Neural crest cell (in vitro differentiated cells): ENCODE data around the gene IRX4. TPM values are rescaled to one million over a fixed set of nuclear protein-coding genes. Genes with fewer than 3 reads are reported as not detected.

Experiments
- DNase-seq: peaks from one replicate; pipeline ENCODE4 v3.0.0; 2021; ENCODE audit warnings: low read depth, mixed read lengths, low spot score
- H3K27ac Mint-ChIP-seq: one replicate; pipeline ENCODE4 v1.8.0; 2021; ENCODE audit warnings: mild to moderate bottlenecking, mixed read lengths; ENCODE audit not compliant: unreplicated experiment
- H3K27me3 Mint-ChIP-seq: 2 replicates; pipeline ENCODE4 v1.8.0; 2021; ENCODE audit warnings: low read depth, mild to moderate bottlenecking, mixed read lengths
- H3K36me3 Mint-ChIP-seq: 2 replicates; pipeline ENCODE4 v1.8.0; 2021; ENCODE audit warnings: low read depth, mild to moderate bottlenecking, mixed read lengths
- H3K4me1 Mint-ChIP-seq: 2 replicates; pipeline ENCODE4 v1.8.0; 2021; ENCODE audit warnings: mixed read lengths
- H3K4me3 Mint-ChIP-seq: one replicate; pipeline ENCODE4 v1.8.0; 2021; ENCODE audit warnings: mild to moderate bottlenecking, mixed read lengths
- H3K9me3 Mint-ChIP-seq: 2 replicates; pipeline ENCODE4 v1.8.0; 2021; ENCODE audit warnings: mixed read lengths
- CTCF ChIP-seq: fragments of 200-600 bp; sonication (generic); conservative IDR thresholded peaks from 2 replicates; pipeline ENCODE4 v1.5.0; 2021; ENCODE audit warnings: antibody characterized with exemption, mild to moderate bottlenecking
- total RNA-seq: library from RNA; stranded (reverse); gene quantifications from 2 replicates; pipeline ENCODE4 v1.2.1, GENCODE V29; 2021

Gene IRX4
- total RNA-seq, 1 donor from 2014 or later: 0.28 TPM

GRCh38 chr5:1857256-1857600 lies 25.5 kb downstream of the IRX4 start:
- H3K27ac Mint-ChIP-seq: no peak overlapping the region
- peaks cover 10% of the 10 kb centered on the region for H3K27me3 Mint-ChIP-seq
- no peak for DNase-seq
- no peak for TF ChIP-seq CTCF
- H3K4me1 Mint-ChIP-seq: no peaks in the 10 kb centered on the region
- no peaks in the 10 kb centered on the region for H3K9me3 Mint-ChIP-seq
- no peaks in the 10 kb centered on the region for H3K36me3 Mint-ChIP-seq
- H3K4me3 Mint-ChIP-seq: no peak overlapping the region

GRCh38 chr5:1856596-1857255 lies 26.0 kb downstream of the IRX4 start:
- Mint-ChIP-seq H3K9me3 (no peaks in the 10 kb centered on the region), H3K36me3 (no peaks in the 10 kb centered on the region), H3K4me3 (no peak overlapping the region), H3K27ac (no peak overlapping the region), H3K4me1 (no peaks in the 10 kb centered on the region), H3K27me3 (peaks cover 10% of the 10 kb centered on the region)
- TF ChIP-seq CTCF: no peak
- DNase-seq: no peak

DNA sequence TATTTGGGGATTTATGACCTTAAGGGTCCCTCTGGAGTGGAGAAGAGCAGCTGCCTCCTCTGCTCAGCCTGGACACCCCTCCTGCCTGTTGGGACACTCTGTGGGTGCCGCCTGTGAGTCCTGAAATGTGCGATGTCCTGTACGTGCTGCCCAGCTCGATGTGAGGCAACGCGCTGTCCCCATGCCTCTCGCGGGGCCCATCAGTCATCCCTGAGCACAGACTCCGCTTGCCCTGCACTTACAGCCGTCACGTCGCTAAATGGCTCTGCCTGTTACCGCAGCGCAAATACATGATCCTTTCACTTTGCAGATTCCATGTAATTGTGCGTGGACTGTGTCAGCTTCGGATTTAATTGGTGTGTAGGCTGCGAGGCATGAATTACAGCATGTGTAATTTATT lies 27.1 kb downstream of the IRX4 start:
- Mint-ChIP-seq H3K27me3 (peaks cover 20% of the 10 kb centered on the region), H3K27ac (no peak overlapping the region), H3K36me3 (no peaks in the 10 kb centered on the region), H3K9me3 (no peaks in the 10 kb centered on the region), H3K4me1 (peaks cover 6% of the 10 kb centered on the region), H3K4me3 (no peak overlapping the region)
- TF ChIP-seq CTCF: no peak
- no peak for DNase-seq

GRCh38 chr5:1855075-1855474 lies 27.6 kb downstream of the IRX4 start:
- H3K4me3 Mint-ChIP-seq: no peak overlapping the region
- no peak for DNase-seq
- H3K27me3 Mint-ChIP-seq: peaks cover 24% of the 10 kb centered on the region
- H3K4me1 Mint-ChIP-seq: peaks cover 11% of the 10 kb centered on the region
- H3K36me3 Mint-ChIP-seq: no peaks in the 10 kb centered on the region
- H3K9me3 Mint-ChIP-seq: no peaks in the 10 kb centered on the region
- no peak for TF ChIP-seq CTCF
- no peak overlapping the region for H3K27ac Mint-ChIP-seq

GRCh38 chr5:1853531-1853930 lies 29.2 kb downstream of the IRX4 start:
- no peak overlapping the region for H3K4me3 Mint-ChIP-seq
- peaks cover 22% of the 10 kb centered on the region for H3K4me1 Mint-ChIP-seq
- no peak for DNase-seq
- no peaks in the 10 kb centered on the region for H3K36me3 Mint-ChIP-seq
- H3K27ac Mint-ChIP-seq: no peak overlapping the region
- no peaks in the 10 kb centered on the region for H3K9me3 Mint-ChIP-seq
- no peak for TF ChIP-seq CTCF
- peaks cover 31% of the 10 kb centered on the region for H3K27me3 Mint-ChIP-seq
